Panc1 (cell line): ENCODE results near the gene ASMTL. TPM values are rescaled to one million over a fixed set of nuclear protein-coding genes. Genes with fewer than 3 reads are reported as not detected.
"Not testable (repeated sequence)": the region's sequence is repeated elsewhere in the genome, so short reads cannot be mapped to it uniquely, and the experiment has no call there.

Source experiments
- ATAC-seq: fragments of 200-7000 bp; cut with Tn5 transposase; 2 replicates; pipeline ENCODE4 v1.9.1; 2020; ENCODE audit warnings: mild to moderate bottlenecking, moderate library complexity
- BruUV-seq: library from RNA; stranded (reverse); fragments of 400-500 nt; replicated peaks from 2 replicates; lab custom pipeline; 2021; lab: Mats Ljungman, UMichigan
- CTCF ChIA-PET: fragments of 300-600 bp; sonication (Branson Sonifier 250); formaldehyde crosslinking; loops from one replicate; lab custom pipeline; 2022; ENCODE audit warnings: antibody characterized with exemption; lab: Charles Lee
- POLR2A ChIA-PET: fragments of 300-600 bp; sonication (Branson Sonifier 250); formaldehyde crosslinking; loops from one replicate; lab custom pipeline; 2022; ENCODE audit warnings: antibody characterized with exemption; lab: Charles Lee
- DNase-seq: peaks from one replicate; pipeline ENCODE4 v3.0.0-alpha.2; 2010; ENCODE audit warnings: low read depth, low spot score
- H3K27ac ChIP-seq: 2 replicates; pipeline ENCODE4 v1.5.1; 2011; ENCODE audit warnings: mild to moderate bottlenecking, low read length, inconsistent platforms
- H3K27me3 ChIP-seq: fragments of 200-500 bp; sonication (Bioruptor generic); 2 replicates; pipeline ENCODE4 v1.6.0; 2014; ENCODE audit warnings: low read length, inconsistent platforms; ENCODE audit not compliant: control insufficient read depth, insufficient read depth
- H3K36me3 ChIP-seq: fragments of 200-500 bp; sonication (Bioruptor generic); 2 replicates; pipeline ENCODE4 v1.5.1; 2014; ENCODE audit warnings: inconsistent platforms, mild to moderate bottlenecking, low read length, moderate library complexity; ENCODE audit not compliant: control insufficient read depth, insufficient read depth
- H3K4me1 ChIP-seq: 2 replicates; pipeline ENCODE4 v1.5.1; 2011; ENCODE audit warnings: inconsistent platforms, mild to moderate bottlenecking, low read length, moderate library complexity; ENCODE audit not compliant: control insufficient read depth, insufficient read depth
- H3K4me3 ChIP-seq, 2 experiments: 2 replicates each; pipeline ENCODE4 v1.5.1; 2011 to 2012; ENCODE audit warnings: low read depth in 2 of 2, low read length in 2 of 2, mild to moderate bottlenecking in 2 of 2, inconsistent platforms in 1 of 2, moderate library complexity in 1 of 2
- H3K9me3 ChIP-seq: fragments of 200-500 bp; sonication (Bioruptor generic); 2 replicates; pipeline ENCODE4 v1.5.1; 2014; ENCODE audit warnings: low read depth, mild to moderate bottlenecking, inconsistent platforms, low read length, moderate library complexity; ENCODE audit not compliant: control insufficient read depth, insufficient read depth
- CTCF ChIP-seq: fragments of 450-650 bp; IDR thresholded peaks from 2 replicates; pipeline ENCODE4 v1.5.1; 2017; ENCODE audit warnings: mild to moderate bottlenecking
- POLR2AphosphoS5 ChIP-seq: IDR thresholded peaks from 2 replicates; pipeline ENCODE4 v1.6.1; 2012; ENCODE audit warnings: mild to moderate bottlenecking, low read depth, low read length, moderate library complexity
- REST ChIP-seq, 2 experiments: IDR thresholded peaks; 2 replicates each; pipeline ENCODE4 v1.6.1; 2011 to 2012; ENCODE audit warnings: low read depth in 2 of 2, control low read depth in 1 of 2, low read length in 1 of 2, mild to moderate bottlenecking in 1 of 2, moderate library complexity in 1 of 2; ENCODE audit not compliant: insufficient read depth in 1 of 2
- SIN3A ChIP-seq: IDR thresholded peaks from 2 replicates; pipeline ENCODE4 v1.6.1; 2012; ENCODE audit warnings: low read depth, mild to moderate bottlenecking, low read length, moderate library complexity, borderline replicate concordance; ENCODE audit not compliant: insufficient read depth
- TCF7L2 ChIP-seq: IDR thresholded peaks from 2 replicates; pipeline ENCODE4 v1.6.1; 2011; ENCODE audit warnings: mild to moderate bottlenecking, low read depth, low read length, inconsistent platforms
- in situ Hi-C: cut with HindIII; loops from 2 replicates; pipeline ENCODE4 v1.10.0; 2016; ENCODE audit warnings: low sequenced_read_pairs, low pct_unique_long_range_greater_than_20kb
- intact Hi-C: fragments of 100-400 bp; cut with micrococcal nuclease; formaldehyde crosslinking; loops from one replicate; pipeline ENCODE4 v1.10.0; 2022; ENCODE audit not compliant: unreplicated experiment
- total RNA-seq: library from RNA; stranded (reverse); gene quantifications from one replicate; pipeline ENCODE4 v1.2.1, GENCODE V29; 2021; ENCODE audit not compliant: unreplicated experiment

The ASMTL gene
- total RNA-seq, 1 experiment from 2014 or later, result 16.5 TPM

DNA sequence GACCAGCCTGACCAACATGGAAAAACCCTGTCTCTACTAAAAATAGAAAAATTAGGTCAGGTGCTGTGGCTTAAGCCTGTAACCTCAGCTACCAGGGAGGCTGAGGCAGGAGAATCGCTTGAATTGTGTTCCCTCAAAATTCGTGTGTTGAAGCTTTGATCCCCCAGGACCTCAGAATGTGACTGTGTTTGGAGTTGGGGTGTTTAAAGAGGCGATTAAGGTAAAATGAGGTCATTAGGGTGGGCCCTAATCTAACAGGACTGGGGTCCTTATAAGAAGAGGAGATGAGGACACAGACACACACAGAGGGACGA is 84.4 kb downstream of the ASMTL start:
- H3K27me3 ChIP-seq, result no peaks in the 10 kb centered on the region
- ATAC-seq (no peak), DNase-seq (no peak)
- no TSS peak for BruUV-seq
- no peaks in the 10 kb centered on the region for H3K4me1 ChIP-seq
- no peak overlapping the region for H3K27ac ChIP-seq
- no peak overlapping the region for H3K4me3 ChIP-seq
- intact Hi-C loops, result no loop called here
- in situ Hi-C loops, result no loop called here
- H3K9me3 ChIP-seq, result no peaks in the 10 kb centered on the region
- H3K36me3 ChIP-seq, result no peaks in the 10 kb centered on the region
- CTCF ChIA-PET, result no interaction called here
- TF ChIP-seq TCF7L2 (no peak), CTCF (no peak), REST (IDR thresholded peaks at IDR 0.05; ENCODE audit: insufficient read depth in 1 of 2, low read depth in 2 of 2, low read length in 1 of 2) (no peak), POLR2AphosphoS5 (no peak), SIN3A (no peak)
- POLR2A ChIA-PET, result no interaction called here

DNA sequence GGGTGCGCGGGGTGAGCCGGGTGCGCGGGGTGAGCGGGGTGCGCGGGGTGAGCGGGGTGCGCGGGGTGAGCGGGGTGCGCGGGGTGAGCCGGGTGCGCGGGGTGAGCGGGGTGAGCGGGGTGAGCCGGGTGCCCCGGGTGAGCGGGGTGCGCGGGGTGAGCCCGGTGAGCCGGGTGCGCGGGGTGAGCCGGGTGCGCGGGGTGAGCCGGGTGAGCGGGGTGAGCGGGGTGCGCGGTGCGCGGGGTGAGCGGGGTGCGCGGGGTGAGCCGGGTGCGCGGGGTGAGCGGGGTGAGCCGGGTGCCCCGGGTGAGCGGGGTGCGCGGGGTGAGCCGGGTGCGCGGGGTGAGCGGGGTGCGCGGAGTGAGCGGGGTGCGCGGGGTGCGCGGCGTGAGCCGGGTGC is 86.3 kb downstream of the ASMTL start:
- POLR2A ChIA-PET, H3K36me3 ChIP-seq, H3K4me1 ChIP-seq, CTCF ChIA-PET, ATAC-seq, in situ Hi-C loops, DNase-seq, H3K9me3 ChIP-seq, H3K27me3 ChIP-seq, H3K27ac ChIP-seq, intact Hi-C loops, H3K4me3 ChIP-seq, BruUV-seq: not testable (repeated sequence)

- Histone ChIP-seq H3K4me1 (no peaks in the 10 kb centered on the region), H3K9me3 (no peaks in the 10 kb centered on the region), H3K4me3 (no peak overlapping the region), H3K36me3 (no peaks in the 10 kb centered on the region), H3K27ac (no peak overlapping the region), H3K27me3 (no peaks in the 10 kb centered on the region)
- BruUV-seq, result no TSS peak
- no peak for ATAC-seq
- TF ChIP-seq SIN3A (no peak), REST (IDR thresholded peaks at IDR 0.05; ENCODE audit: insufficient read depth in 1 of 2, low read depth in 2 of 2, low read length in 1 of 2) (no peak), TCF7L2 (no peak), POLR2AphosphoS5 (no peak), CTCF (no peak)
- intact Hi-C loops, result no loop called here
- ChIA-PET CTCF (no interaction called here), POLR2A (no interaction called here)
- in situ Hi-C loops, result no loop called here
- no peak for DNase-seq
These were observed 90.8 kb downstream of the ASMTL start for GRCh38 chrX:1361910-1362309.
